ENCODE results near the gene DST.
"Not testable (repeated sequence)": the region's sequence is repeated elsewhere in the genome, so short reads cannot be mapped to it uniquely, and the experiment has no call there.

The DST gene

GRCh38 chr6:56663344-56663743 lies 20.7 kb upstream of the DST start:
- TF ChIP-seq, protein P1, sequence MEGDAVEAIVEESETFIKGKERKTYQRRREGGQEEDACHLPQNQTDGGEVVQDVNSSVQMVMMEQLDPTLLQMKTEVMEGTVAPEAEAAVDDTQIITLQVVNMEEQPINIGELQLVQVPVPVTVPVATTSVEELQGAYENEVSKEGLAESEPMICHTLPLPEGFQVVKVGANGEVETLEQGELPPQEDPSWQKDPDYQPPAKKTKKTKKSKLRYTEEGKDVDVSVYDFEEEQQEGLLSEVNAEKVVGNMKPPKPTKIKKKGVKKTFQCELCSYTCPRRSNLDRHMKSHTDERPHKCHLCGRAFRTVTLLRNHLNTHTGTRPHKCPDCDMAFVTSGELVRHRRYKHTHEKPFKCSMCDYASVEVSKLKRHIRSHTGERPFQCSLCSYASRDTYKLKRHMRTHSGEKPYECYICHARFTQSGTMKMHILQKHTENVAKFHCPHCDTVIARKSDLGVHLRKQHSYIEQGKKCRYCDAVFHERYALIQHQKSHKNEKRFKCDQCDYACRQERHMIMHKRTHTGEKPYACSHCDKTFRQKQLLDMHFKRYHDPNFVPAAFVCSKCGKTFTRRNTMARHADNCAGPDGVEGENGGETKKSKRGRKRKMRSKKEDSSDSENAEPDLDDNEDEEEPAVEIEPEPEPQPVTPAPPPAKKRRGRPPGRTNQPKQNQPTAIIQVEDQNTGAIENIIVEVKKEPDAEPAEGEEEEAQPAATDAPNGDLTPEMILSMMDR (IDR thresholded peaks at IDR 0.05): no peak
- TF ChIP-seq ZFX (IDR thresholded peaks at IDR 0.05; ENCODE audit: borderline replicate concordance): no peak
- H3K27ac ChIP-seq: no peak overlapping the region

DNA sequence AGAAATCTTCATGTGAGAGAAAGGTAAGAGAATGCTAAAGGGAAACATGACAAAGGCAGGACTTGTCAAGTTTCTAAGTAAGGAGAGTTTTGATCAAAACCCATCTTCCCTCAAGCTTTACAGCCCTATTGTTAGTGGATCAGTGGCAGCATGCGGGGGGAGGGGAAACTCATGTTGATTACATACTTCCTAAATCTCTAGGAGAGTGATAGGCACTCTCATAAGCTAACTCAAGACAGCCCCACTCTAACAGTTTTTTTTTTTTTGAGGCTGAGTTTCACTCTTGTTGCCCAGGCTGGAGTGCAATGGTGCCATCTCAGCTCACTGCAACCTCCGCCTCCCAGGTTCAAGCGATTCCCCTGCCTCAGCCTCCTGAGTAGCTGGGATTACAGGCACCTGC lies 18.6 kb upstream of the DST start:
- not testable (repeated sequence) for H3K27ac ChIP-seq

DNA sequence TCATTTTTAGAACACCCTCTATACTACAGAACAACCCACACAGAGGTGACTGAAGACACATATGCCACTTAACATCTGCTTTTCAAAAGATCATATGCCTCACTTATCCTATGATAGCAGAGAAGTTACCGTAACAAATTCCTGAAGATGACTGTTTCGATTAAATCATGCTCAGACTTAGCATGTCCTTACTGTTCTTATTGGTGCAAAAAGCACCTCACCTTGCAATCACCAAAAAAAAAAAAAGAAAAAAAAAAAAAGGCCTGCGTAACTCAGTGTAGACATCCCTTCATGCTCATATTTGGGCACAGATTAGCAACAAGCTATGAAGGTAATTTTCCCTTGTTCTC lies 17.7 kb upstream of the DST start:
- H3K27ac ChIP-seq: no peak overlapping the region
- TF ChIP-seq, protein P1 (IDR thresholded peaks at IDR 0.05): no peak
- TF ChIP-seq ZFX (IDR thresholded peaks at IDR 0.05; ENCODE audit: borderline replicate concordance): no peak

GRCh38 chr6:56659721-56660380 lies 17.2 kb upstream of the DST start:
- TF ChIP-seq ZFX (IDR thresholded peaks at IDR 0.05; ENCODE audit: borderline replicate concordance): no peak
- TF ChIP-seq, protein P1 (IDR thresholded peaks at IDR 0.05): no peak
- H3K27ac ChIP-seq: no peak overlapping the region

DNA sequence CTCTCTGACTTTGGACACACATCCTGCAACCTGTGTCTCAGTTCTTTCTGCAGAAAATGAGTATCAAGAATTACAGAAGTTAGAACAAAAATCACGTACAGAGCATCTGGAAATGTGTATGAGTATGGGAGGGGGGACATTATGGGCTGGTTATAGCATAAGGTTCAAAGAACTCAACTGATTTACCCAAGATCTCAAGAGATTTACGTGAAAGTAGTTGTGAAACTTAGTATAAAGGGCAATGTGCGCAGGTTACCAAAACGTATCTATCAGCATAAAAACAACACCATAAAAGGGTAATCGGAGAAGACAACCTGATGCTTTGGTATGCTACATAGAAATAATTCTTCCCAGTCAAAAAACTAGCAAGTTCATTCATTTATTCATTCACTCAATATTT lies 15.6 kb upstream of the DST start:
- no peak for TF ChIP-seq ZFX (IDR thresholded peaks at IDR 0.05; ENCODE audit: borderline replicate concordance)
- TF ChIP-seq, protein P1 (IDR thresholded peaks at IDR 0.05): no peak
- H3K27ac ChIP-seq: no peak overlapping the region

GRCh38 chr6:56657354-56657753 lies 14.7 kb upstream of the DST start:
- H3K27ac ChIP-seq: no peak overlapping the region
- TF ChIP-seq ZFX (IDR thresholded peaks at IDR 0.05; ENCODE audit: borderline replicate concordance): no peak
- TF ChIP-seq, protein P1 (IDR thresholded peaks at IDR 0.05): no peak

- no peak for TF ChIP-seq ZFX (IDR thresholded peaks at IDR 0.05; ENCODE audit: borderline replicate concordance)
- TF ChIP-seq, protein P1 (IDR thresholded peaks at IDR 0.05): no peak
- H3K27ac ChIP-seq: no peak overlapping the region
Measured at GRCh38 chr6:56656466-56656865, 13.8 kb upstream of the DST start.

GRCh38 chr6:56655996-56656395 lies 13.3 kb upstream of the DST start:
- no peak overlapping the region for H3K27ac ChIP-seq
- TF ChIP-seq, protein P1 (IDR thresholded peaks at IDR 0.05): no peak
- no peak for TF ChIP-seq ZFX (IDR thresholded peaks at IDR 0.05; ENCODE audit: borderline replicate concordance)
